HG03108 (cell line): ENCODE measurements around the gene WIPF2.
A peak's percentile ranks its signal among the peaks of the same experiment; 100 is the strongest.

Experiments used
- ATAC-seq: cut with Tn5 transposase; IDR thresholded peaks from one replicate; pipeline ENCODE4 v1.9.1; 2021; ENCODE audit warnings: moderate library complexity; ENCODE audit not compliant: unreplicated experiment

WIPF2 gene, protein sequence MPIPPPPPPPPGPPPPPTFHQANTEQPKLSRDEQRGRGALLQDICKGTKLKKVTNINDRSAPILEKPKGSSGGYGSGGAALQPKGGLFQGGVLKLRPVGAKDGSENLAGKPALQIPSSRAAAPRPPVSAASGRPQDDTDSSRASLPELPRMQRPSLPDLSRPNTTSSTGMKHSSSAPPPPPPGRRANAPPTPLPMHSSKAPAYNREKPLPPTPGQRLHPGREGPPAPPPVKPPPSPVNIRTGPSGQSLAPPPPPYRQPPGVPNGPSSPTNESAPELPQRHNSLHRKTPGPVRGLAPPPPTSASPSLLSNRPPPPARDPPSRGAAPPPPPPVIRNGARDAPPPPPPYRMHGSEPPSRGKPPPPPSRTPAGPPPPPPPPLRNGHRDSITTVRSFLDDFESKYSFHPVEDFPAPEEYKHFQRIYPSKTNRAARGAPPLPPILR

DNA sequence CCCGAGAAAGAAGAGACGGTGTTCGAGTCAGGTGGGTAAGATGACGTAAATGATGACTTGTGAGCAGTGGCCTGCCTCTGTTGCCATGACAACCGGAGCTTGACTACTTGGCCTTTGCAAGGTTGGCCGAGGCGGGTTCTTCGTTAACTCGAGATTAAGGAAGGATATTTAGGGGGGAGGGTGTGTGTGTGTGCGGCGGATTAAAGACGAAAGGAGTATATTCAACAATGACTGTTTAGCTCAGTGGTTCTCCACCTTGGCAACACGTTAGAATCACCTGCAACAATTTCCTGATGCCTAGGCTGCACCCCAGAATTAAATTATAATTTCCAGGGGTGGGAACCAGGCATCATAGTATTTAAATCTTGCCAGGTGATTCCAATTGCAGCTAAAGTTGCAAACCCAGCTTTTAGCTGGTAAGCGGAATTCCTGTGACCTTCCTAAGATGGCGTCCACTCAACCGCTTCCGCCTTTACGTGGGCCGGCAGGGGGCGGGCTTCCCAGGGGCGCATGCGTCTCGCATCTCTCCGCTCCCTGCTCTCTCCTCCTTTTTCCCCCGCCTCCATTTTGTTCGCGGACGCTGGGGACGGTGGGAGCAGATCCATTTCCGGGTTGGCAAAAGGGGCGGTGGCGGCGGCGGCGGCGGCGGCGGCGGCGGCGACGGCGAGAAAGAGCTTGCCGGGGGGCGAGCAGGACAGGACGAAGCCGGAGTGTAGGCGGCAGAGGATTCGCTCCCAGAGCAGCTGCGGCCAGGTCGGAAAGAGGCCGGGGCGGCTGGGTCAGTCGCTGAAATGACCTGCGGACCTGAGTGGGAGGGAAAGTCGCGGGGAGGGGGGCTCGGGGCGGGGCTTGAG lies at the start of gene WIPF2:
WIPF2 (plus strand) TSS at position 565 of the 854 bp plus-strand sequence. CDS start 37,156 bp downstream, outside the sequence.
- peak; percentile 73 for ATAC-seq

DNA sequence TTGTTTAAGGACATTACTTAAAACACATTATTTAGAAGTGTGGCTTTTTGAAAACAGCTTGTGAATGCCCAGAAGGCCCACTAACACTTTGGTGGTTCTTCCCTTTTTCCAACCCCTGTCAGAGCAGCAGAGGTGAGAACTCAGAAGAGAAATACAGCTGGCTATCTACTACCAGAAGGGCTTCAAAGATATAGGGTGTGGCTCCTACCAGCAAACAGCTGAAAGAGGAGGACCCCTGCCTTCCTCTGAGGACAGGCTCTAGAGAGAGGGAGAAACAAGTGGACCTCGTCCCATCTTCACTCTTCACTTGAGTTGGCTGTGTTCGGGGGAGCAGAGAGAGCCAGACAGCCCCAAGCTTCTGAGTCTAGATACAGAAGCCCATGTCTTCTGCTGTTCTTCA lies 48.8 kb upstream of the WIPF2 start:
- no peak for ATAC-seq

DNA sequence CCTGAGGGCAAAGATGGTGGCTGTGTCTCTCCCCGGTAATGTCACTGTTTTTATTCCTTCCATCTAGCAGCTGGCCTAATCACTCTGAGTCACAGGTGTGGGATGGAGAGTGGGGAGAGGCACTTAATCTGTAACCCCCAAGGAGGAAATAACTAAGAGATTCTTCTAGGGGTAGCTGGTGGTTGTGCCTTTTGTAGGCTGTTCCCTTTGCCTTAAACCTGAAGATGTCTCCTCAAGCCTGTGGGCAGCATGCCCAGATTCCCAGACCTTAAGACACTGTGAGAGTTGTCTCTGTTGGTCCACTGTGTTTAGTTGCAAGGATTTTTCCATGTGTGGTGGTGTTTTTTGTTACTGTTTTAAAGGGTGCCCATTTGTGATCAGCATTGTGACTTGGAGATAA lies 47.4 kb upstream of the WIPF2 start:
- no peak for ATAC-seq

DNA sequence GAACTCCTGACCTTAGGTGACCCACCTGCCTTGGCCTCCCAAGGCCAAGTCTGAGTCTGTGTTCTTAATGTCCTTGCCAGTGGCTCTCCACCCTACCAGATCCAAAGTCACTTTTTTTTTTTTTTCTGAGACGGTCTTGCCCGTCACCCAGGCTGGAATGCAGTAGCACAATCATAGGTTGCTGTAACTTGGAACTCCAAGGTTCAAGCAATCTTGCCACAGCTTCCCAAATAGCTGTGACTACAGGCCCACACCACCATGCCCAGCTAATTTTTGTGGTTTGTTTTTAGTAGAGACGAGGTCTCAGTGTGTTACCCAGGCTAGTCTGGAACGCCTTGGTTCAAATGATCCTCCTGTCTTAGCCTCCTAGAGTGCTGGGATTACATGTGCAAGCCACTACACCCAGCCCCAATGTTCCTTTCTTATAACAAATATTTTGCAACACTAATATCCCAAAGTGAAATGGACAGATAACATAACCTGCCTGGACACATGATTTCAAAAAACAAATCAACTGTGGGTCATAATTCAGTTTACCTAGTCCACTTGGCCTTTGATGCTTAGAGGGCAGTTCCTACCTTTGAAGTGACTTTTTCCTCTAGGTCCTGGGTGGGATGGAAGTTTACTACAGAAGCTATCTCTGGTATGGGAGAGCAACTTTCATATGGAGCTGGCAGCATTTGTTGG lies 45.9 kb upstream of the WIPF2 start:
- no peak for ATAC-seq

DNA sequence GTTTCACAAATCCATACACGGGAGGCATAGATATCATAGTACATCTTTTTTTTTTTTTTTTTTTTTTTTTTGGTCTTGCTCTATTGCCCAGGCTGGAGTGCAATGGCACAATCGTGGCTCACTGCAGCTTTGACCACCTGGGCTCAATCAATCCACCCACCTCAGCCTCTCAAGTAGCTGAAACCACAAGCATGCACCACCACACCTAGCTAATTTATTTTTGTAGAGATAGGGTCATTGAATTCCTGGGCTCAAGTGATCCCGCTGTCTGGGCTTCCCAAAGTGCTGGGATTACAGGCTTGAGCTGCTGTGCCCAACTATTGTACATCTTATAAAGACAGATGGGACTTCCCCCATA lies 45.3 kb upstream of the WIPF2 start:
- no peak for ATAC-seq

DNA sequence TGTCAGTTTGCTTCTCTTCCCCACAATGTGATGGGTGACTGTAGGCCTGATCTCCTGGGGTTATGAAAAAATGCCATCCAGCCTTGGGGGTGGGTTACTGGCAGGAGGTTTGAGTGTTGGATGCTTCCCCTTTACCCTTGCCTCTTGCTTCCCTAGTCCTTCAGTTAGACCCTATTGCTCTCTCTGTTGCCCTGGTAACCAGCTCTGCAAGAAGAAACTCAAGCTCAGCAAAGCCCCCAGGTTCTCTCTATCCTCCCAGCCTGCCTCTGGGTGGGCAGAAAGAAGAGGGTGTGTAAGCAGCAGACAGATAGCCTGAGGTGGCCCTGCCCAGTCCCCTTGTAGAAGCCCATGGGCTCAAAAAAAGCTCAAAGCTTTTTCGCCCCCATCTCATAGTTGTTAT lies 44.6 kb upstream of the WIPF2 start:
- no peak for ATAC-seq

DNA sequence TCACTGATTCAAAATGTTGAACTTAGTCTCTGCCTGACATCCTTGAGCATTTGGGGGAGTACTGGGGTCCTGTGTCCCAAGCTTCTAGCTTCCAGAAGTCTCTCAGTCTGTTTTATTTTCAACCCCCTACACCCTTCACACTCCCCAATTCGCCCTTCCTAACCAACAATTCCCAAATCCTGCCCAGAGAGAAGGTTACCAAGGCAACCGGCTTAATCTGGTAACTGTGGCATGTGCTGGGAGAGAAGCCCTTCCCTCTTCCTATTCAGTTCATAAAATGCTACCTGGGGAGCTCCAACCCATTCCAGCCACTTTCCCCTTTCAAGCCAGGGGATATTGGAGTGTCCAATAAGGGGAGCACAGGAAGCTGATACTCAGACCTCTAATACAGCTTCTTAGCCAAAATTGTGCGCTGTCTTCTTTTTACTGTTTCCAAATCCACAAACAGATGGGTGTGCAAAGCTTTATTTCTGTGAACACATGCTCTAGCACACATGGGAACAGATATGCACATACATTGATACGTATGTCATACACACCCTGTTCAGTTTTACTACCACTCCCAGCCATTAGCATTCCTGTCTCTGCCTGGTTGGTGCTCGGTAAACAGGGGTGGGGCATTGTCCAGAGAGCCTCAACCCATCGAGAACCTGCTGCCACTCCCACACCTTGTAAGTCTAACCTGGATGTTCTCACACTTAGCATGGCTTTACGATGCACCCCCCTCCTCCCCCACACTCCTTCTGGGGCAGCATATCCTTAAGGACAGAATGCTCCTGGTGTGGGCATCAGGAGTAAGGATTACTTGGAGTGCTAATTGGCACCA lies 43.0 kb upstream of the WIPF2 start:
- no peak for ATAC-seq

DNA sequence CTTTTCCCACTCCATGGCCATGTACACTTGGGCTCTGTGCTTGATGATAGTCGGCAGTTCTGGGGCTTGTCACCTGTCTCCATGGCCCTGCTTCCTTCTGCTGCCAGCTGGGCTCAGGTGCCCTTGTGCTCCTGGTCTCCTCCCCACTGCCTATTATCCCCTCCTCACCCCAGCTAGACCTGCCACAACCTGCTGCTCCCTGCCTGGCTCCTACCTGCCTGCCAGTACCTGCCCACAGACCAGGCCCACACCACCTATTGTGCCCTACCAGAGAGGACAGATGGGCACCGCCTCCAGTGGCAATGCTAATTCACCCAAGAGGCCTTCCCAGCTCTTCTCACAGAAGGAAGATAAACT lies 42.4 kb upstream of the WIPF2 start:
- ATAC-seq: no peak

DNA sequence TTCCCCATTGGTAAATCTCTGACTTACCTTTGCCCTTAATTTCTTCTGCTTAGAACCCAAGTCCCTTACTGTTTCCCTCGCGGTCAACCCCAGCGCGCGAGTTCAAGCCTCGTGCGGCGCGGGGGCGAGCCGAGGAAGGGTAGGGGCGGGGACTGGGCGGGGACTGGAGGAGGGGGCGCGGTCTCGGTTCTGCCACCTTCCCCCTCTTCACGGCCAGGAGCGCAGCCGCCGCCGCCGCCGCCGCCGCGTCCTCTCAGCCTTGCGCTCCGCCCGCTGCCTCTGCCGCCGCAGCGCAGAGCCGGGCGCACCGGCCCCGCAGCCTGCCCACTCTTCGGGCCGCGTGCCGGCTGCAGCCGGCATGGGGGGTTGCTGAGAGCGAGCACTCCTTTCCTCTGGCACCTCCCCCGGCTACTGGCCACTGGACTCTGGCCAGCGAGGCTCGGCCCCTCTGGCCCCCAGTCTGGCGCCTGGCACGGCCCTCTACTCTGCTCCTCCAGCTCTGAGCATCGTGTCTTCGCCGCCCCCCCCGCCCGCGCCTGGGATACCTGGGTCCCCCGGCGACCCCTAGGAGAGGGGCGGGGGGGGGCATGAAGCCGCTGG lies 41.7 kb upstream of the WIPF2 start, which contains the start of gene RAPGEFL1:
RAPGEFL1 (plus strand) TSS at position 196 of the 600 bp plus-strand sequence; CDS start at position 588, 392 bp downstream.
- no peak for ATAC-seq

DNA sequence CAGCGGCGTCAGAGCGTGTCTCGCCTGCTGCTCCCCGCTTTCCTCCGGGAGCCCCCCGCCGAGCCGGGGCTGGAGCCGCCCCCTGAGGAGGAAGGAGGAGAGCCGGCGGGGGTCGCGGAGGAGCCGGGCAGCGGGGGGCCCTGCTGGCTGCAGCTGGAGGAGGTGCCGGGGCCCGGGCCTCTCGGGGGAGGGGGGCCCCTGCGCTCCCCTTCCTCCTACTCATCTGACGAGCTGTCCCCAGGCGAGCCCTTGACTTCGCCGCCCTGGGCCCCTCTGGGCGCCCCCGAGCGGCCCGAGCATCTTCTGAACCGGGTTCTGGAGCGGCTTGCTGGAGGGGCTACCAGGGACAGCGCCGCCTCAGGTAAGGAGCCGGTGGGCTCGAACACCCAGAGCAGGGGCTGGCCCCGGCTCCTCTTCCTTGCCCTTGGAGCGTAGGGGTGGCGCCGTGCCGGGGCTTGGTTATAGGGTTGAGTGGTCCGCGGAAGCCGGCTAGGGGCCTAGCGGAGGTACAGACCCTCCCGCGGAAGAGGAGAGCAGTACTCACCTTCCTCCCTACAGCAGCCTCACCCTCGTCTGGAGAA lies 41.0 kb upstream of the WIPF2 start:
- ATAC-seq: no peak

DNA sequence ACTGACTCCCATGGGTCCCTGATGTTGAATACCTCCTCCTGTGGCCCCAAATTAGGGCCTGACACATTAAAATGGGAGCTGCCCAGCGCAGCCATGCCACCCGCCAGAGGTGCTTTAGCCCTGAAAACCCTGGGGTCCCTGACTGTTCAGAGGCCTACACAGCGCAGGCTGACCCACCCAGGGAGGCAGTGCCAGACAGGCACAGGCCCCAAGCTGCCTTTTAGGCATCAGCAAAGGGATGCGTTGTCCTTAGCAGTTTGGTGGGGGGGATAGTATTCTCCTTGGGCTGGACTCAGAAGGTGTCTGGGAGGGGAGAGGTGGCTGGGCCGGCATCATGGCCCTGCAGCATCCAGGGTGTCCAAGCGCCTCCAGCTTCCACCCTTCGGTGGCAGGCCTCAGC lies 40.4 kb upstream of the WIPF2 start:
- no peak for ATAC-seq

DNA sequence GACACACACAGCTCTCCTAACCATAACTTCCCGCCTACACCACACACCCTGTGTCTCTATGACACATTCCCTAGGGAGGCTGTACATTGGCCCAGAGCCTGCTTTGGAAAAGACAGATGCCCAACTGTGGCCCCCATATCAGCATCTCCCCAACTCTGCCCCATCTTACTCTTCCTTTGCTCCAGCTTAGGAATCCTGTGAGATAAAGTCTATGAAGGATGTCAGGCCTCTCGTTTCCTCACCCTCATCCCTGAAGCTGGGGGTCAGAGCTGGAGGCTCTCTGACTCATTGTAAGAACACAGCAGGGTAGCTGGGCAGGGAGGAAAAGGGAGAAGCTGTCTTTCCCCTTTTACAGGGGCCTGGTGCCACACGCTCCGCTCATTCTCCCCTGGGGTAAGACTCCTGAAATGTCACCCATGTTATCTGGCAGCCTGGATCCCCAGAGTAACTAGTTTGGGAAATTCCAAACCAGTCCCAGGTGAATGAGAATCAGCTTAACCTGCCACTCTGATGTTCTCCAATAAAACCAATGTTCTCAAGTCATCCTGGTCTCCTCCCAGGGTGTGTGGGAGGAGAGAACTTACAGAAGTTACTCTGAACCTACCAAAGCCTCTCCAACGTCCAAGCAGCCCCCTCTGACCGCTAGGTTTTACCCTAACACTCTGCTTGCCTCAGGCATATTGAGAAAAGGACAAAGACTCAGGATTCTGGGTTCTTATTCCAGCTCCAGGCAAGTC lies 39.0 kb upstream of the WIPF2 start:
- no peak for ATAC-seq

DNA sequence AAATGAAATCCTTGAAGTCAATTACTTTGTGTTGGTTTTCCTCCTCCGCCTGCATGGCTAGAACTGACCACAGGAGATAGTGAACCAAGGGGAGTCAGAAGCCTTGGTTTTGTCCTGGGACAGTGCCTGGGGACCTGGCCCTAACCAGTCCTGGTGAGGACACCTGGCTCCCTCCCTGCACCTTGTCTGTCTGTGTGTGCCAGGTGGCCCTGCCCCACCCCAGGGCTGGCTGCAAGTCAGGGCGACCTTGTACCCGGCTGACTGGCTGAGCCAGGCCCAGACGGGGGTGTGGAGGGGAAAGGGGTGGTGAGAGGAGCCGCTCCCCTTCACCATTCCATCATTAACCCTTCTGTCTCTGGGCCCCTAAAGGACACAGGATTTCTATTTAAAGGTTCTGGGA lies 38.4 kb upstream of the WIPF2 start:
- ATAC-seq: no peak

DNA sequence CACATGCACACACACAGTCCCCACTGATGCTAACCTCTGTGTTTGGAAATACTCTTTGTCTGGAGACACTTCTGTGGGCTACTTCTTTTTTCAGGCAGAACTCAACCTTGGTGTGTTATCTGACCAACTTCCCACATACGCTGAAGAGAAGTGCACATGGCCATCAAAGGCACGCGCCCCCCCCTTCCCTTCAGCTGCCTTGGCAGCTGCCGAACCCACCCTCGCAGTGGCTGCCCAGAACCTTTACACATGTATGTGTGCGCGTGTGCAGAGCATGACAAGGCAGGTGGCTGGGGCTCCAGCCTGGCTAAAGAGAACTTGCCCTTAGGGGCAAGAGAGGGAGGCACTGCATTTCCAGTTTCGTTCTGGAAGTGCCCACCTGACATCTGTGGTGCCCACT lies 37.9 kb upstream of the WIPF2 start:
- no peak for ATAC-seq

DNA sequence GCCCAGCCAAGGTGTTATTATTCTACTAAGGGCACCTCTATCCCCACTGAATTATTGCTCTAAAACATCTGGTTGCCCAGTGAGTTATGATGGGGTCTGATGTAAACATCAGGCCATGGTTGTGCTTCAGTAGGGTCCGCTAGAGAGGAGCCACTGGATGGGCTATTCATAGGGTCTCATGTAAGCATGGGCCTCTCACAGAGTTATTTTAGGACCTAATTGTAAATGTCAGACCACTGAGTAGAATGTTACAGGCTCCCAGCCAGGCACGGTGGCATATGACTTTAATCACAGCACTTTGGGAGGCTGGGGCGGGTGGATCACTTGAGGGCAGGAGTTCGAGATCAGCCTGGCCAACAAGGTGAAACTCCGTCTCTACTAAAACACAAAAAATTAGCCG lies 36.5 kb upstream of the WIPF2 start:
- ATAC-seq: no peak

DNA sequence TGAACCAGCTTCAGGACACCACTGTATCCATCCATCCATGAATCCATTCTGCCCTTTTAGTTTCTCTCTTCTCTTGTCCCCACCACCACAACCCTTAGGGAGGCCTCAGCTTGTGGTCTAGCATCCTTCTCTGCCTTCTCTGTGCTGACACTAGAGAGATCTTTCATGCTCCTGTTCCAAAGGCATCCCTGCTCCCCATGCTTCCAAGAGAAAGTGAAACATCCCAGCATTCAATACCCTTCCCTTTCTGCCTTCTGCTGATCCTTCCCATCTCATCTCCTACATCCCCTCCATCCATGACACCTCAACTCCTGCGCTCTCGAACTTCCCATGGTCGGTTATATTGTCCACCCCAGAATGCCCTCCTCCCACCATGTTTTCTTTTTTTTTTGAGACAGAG lies 31.9 kb upstream of the WIPF2 start:
- ATAC-seq: no peak

DNA sequence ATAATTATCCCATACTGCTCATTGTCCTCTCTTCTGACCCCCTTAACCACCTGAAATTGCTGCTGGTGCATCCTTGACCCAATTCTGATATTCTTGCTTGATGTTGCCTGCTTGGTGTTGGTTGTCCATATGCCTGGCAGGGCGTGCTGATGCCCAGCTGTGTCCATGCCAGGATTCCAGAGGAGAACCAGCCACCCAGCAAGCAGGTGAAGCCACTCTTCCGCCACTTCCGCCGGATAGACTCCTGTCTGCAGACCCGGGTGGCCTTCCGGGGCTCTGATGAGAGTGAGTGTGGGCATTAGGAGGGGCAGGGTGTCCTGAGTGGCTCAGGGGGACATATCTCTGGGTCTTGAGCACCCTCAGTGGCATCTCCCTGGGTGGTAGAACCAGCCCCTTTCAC lies 30.4 kb upstream of the WIPF2 start:
- no peak for ATAC-seq

DNA sequence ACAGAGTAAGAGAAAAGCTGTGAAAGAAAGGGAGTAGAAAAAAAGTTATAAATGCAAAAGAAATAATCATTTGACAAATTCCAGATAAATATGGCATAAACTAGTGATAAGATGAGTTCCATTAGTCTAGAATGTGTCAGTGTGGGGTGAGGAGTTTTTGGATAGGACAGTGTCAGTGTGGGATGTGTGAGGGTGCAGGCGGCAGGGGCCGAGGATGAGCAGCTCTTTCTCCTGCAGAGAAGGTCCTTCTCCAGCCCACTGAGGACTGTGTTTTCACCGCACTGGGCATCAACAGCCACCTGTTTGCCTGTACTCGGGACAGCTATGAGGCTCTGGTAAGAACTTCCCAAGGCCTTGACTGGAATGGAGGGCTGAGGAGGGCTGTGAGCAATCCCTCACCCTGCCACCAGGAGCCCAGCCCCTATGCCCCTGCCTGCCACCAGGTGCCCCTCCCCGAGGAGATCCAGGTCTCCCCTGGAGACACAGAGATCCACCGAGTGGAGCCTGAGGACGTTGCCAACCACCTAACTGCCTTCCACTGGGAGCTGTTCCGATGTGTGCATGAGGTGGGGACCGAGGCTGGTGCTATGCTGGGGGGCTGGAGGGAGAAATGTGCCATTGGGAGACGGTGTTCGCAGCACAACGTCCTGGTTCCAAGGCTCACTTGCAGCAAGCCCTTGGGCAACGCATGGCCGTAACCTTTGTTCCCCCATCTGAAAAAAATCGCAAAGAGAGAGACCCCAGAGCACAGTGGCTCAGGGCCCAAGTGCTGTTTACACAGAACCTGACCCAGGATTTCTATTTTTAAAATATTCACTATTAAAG lies 28.7 kb upstream of the WIPF2 start:
- ATAC-seq: no peak
